Stomach (tissue), 4 donors: ENCODE results near the gene KRT5.

ENCODE experiments used
- POLR2A ChIP-seq, 4 donors: fragments of 450-650 bp; IDR thresholded peaks; one replicate each; pipeline ENCODE4 v1.6.1; 2016; ENCODE audit warnings: antibody characterized with exemption in 4 of 4, control low read depth in 2 of 4, mild to moderate bottlenecking in 1 of 4, moderate library complexity in 1 of 4
- POLR2AphosphoS5 ChIP-seq, 3 donors: sonication (generic); formaldehyde crosslinking; IDR thresholded peaks; one replicate each; pipeline ENCODE4 v1.6.1; 2016; ENCODE audit warnings: antibody characterized with exemption in 3 of 3
- TF ChIP-seq, protein P1 (sequence below), 7 experiments: fragments of 450-650 bp in 4 of 7; fragments of 200-600 bp in 3 of 7; sonication (generic) in 3 of 7; IDR thresholded peaks; one replicate each; pipeline ENCODE4 v1.5.1; 2016 to 2019; ENCODE audit warnings: antibody characterized with exemption in 7 of 7, control low read depth in 2 of 7, mild to moderate bottlenecking in 1 of 7

DNA sequence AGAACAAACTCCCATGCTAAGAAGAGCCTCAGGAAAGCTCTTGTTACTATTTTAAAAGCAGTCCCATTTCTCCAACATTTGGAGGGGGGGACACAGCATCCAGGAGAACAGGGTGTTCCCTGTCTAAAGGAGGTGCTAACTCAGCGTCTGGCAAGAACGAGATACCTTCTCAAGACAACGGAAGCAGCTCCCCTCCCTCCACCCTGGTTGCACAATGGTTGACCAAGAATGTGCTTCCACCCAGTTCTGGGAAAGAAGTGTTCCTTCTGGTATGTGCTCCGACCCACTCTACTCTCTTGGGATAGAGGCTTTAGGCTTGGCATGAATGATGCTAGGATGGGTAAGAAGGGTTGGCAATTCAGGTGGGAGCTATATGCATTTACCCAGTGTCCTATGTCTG is 25.7 kb downstream of the KRT5 start:
- no peak for TF ChIP-seq POLR2A (IDR thresholded peaks at IDR 0.05)
- TF ChIP-seq POLR2AphosphoS5 (IDR thresholded peaks at IDR 0.05), result no peak
- TF ChIP-seq, protein P1, sequence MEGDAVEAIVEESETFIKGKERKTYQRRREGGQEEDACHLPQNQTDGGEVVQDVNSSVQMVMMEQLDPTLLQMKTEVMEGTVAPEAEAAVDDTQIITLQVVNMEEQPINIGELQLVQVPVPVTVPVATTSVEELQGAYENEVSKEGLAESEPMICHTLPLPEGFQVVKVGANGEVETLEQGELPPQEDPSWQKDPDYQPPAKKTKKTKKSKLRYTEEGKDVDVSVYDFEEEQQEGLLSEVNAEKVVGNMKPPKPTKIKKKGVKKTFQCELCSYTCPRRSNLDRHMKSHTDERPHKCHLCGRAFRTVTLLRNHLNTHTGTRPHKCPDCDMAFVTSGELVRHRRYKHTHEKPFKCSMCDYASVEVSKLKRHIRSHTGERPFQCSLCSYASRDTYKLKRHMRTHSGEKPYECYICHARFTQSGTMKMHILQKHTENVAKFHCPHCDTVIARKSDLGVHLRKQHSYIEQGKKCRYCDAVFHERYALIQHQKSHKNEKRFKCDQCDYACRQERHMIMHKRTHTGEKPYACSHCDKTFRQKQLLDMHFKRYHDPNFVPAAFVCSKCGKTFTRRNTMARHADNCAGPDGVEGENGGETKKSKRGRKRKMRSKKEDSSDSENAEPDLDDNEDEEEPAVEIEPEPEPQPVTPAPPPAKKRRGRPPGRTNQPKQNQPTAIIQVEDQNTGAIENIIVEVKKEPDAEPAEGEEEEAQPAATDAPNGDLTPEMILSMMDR (IDR thresholded peaks at IDR 0.05), result no peak
